NCI-H1105 treated with DMSO at 0.1 percent for 48 hours (cell line): ENCODE data around the gene PPP1R1A.

ENCODE experiments used
- DNase-seq: peaks from one replicate; lab custom pipeline; 2025; lab: John Stamatoyannopoulos, UW

PPP1R1A gene

DNA sequence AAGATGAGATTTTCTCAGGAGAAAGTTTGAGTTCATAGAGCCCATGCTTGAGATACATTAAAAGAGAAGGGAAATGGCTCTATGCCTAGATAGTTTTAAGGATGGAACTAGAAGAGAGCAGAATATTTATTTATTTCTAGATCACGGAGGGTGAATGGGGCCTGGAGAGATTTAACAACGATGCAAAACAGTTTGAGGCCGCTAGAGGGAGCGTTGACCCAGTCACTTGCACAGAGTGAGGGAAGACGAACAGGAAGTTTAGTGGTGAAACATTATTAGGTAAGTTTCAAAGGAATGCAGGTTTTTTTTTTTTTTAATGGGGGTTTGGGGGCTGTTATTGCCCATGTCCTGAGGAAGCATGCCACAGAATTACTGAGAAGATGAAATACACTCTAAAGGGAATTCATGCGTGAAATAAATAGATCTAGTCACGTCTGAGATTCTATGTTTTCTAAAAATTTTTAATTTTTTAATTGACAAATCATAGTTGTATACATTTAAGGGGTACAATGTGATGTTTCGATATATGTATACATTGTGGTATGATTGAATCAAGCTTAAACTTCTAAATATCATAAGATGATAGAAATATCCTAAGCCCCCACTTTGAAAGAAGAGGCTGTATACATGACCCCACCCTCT is 14.8 kb upstream of the PPP1R1A start:
- peak; percentile 10 for DNase-seq

DNA sequence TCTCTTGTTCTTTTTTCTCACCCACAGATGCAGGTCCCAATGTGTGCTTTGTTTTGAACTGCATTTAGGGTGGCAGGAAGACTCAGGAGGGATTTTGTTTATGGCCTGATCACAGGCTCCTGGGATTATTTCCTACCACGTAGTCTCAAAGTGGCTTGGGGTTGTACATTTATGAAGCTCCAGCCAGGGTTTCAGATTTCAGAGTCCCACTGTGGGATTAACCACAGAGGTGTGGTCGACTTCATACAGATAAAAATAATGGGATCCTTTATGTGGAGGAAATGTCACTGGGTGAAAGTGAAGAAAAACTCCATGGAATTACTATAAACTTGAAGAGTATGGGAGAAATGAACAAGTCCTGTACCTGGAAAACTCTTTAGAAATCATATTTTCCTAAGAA is 14.2 kb upstream of the PPP1R1A start:
- DNase-seq = no peak

DNA sequence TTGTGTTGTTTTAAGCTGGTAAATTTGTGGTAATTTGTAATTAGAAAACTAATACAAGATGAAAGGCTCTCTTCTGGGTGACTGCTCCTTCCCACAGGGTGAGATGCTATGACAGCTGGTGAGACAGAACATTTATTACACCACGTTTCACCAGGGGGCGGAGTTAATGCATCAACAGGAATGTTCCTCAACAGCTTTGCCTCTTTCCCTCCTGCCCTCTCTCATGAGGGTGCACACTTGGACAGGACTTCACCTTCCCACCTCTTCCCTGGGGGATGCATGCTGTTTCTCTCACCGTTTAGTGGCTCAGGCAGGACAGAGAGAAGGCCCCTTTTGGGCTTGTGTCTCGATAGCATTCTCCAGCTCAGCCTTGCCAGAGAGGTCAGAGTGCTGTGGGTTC is 13.4 kb upstream of the PPP1R1A start:
- DNase-seq = no peak

DNA sequence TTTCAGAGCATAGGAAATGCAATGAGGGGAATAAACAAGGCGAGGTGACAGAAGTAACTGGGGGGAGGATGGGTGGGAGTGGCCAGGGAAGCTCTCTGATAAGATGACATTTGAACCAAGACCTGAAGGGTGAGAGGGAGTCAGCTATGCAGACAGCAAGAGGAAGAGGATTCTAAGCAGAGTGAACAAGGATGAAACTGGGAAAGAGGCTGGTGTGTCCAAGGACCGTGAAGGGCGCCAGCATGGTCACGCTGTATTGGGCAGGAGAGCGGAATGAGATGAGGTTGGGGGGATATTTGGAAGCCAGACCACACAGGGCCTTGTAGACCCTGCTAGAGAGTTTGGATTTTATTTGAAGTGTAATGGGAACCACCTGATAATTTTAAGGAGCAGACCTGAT is 10.5 kb upstream of the PPP1R1A start:
- no peak for DNase-seq

DNA sequence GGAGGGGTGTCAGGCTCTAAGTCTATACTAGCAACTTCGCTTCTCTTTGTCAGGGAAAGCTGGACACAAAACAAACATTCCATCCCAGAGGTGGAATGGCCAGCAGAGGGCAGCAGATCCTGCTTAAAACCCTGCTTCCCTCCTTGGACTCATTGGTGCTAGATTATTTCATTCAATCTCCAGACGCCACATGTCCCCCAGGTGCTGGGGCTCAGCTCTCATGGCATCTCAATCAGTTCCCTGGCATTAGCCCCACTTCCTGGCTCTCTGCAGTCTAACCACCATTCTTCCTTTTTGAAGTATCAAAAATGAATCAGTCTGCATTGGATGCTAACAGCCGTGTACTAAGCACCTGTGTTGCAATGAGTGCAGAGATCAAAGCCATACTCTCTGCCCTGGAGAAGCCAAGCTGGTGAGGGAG is 8.1 kb upstream of the PPP1R1A start:
- peak; percentile 38 for DNase-seq

DNA sequence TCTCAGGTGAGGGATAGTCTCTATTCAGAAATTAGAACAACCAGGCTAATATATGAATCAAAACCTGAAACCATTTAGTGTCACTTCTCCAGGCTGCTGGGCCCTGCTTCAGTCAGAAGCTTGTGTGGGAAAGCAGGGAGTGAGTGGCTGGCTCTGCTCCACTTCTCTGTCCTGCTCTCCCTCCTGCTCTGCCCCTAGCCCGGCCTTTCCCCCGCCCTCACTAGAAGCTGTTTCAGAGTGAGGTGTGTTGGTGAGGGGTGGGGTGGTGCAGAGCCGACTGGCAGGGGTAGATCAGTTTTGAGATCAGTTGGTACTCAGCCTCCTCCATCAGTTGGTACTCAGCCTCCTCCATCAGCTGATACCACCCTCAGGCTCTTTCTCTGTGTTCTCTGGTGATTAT is 7.0 kb upstream of the PPP1R1A start:
- no peak for DNase-seq

DNA sequence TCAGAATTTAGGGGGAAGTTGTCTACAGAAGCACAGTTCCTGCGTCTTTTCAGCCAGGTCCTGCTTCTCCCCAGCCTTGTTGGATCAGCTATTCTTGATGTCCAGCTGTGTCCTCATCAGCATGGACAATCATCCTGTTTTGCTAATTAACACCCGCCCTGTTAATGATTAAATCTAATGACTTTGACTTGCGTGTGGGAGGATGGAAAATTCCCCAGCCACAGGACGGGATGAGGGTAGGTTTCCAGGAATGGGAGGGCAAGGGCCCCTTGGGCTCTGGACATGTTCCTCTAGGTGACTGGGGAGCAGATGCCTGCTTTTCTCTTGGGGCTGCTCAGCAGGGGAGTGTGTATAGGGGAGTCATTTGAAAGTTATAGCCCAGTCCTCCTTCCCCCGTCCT is 5.3 kb upstream of the PPP1R1A start:
- no peak for DNase-seq

DNA sequence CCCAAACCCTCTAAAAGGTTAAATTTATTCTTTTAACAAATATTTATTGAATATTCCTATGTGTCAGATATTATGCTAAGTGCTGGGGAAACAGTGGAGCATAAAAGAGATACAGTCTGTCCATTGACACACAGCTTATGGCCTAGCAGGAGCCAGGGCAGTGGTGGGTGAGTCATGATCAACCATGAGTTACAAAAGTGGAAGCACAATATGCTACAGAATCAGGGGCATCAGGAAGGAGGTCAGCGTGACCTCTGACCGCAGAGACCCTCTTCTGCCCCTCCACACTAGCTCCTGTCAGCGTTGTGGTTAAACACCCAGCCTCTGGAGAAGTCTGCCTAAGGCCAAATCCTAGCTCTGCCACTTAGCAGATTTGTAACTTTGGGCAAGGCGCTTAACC is 4.7 kb upstream of the PPP1R1A start:
- DNase-seq = no peak

DNA sequence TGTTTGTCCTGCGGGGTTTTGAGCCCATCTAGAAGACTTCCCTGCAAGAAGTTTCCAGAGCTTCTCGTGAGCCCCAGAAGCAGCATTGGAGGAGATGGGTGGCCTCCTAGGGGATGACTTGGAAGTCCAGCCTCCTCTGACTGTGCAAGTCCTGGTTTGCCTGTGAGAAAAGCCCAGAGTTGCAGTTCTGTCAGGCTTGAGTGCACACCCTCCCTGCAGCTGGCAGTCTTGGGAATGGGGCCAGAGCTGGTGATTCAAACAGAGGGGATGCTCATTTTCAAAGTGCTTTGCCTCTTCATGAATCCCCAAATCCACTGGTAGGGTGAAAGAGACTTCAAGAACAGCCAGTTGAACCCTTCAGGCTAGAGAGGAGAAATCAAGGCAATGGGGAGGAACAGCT is 3.9 kb upstream of the PPP1R1A start:
- DNase-seq = peak; percentile 32

GRCh38 chr12:54590978-54591591 is 2.6 kb upstream of the PPP1R1A start:
- no peak for DNase-seq

DNA sequence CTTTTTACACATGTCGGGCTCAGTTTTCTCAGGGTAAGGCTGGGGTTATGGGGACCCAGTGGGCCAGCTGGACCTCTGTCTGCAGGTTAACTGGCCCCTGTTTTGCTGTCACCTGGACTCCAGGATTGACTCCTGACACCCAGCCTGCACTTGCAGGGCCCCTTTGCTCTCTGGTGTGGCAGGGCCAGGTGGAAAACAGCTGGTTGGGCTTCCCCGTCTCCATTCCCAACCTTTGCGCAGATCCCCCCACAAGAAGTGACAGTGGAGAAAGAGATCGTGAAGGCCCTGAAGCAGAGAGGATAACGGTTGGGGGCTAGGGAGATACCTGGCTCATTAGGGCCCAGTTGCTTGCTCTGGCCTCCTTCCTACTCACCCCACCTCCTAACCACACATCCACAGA is 1.5 kb upstream of the PPP1R1A start:
- DNase-seq = no peak

DNA sequence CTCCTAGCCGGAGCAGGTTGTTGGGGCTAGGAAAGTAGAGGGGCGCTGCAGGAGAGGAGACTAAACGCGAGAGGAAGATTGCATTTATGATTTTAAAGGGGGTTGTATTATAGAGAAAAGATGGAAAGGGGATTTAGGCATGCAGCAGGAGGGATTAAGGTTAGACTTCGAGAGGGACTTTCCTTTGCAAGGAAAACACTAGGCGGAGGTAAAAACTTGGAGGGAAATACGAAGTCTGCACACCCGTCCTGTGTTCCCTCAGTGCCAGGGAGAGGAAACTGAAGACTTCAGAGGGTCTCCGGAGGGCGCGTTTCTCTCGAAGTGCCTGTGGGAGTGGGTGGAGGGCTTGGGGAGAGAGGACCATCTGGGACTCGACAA is 420 bp upstream of the PPP1R1A start:
- DNase-seq = no peak

- no peak for DNase-seq
Observed at GRCh38 chr12:54587315-54587873, 1.1 kb downstream of the PPP1R1A start.

DNA sequence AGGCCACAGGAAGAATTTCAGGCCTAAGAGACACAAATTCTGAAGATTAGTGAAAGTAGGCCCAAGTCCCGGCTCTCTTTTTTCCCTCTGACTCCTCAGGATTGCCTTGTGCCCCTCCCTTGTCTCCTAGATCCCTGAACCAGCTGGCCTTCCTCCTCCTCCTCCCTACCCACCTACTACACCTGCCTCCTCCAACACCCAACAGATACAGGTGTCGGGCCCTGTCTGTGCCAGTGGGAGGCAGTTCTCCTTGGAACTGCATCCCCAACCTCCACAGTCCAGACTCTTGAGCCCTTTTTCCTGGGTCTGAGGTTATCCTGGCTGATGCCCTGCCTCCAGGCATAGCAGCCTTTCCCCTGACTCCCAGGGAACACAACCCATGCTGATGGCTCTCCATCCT is 1.8 kb downstream of the PPP1R1A start:
- no peak for DNase-seq

GRCh38 chr12:54585243-54585642 is 3.2 kb downstream of the PPP1R1A start:
- no peak for DNase-seq

DNA sequence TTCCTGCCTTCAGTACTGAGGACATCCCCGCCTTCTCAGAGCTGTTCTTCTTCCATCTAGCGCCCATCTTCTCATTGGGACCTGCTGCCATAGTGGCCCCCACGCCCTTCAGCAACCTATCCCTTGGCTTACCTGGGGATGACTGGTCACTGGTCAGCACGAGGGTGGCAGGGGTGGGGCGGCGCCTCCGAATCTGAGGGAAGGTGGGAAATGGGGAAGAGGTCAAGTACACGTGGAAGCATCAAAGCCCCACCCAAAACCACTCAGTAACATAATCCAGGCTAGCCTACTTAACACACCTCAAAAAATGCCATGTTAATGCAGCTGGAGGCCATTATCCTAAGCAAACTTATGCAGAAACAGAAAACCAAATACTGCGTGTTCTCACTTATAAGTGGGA is 4.3 kb downstream of the PPP1R1A start:
- DNase-seq = no peak

DNA sequence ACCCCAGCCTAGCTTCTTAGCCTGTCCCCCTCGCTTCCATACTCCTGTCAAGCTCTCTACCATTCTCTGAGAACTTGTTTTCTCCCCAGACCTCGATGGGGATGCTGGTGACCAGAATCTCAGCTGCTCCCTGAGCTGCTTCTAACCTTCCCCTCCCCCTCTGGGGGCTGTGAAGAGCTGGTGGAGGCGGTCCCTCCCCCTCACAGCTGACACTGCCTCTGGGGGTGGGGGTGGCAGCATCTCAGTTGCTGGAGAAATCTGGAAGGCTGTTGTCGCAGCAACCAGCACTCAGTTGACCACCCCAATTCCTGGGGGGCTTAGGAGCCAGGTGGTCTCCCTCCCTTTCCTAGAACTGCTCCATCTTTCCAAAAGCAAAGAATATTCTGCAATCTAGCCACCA is 4.7 kb downstream of the PPP1R1A start:
- DNase-seq = no peak

- no peak for DNase-seq
Observed at GRCh38 chr12:54581412-54581811, 7.0 kb downstream of the PPP1R1A start.

DNA sequence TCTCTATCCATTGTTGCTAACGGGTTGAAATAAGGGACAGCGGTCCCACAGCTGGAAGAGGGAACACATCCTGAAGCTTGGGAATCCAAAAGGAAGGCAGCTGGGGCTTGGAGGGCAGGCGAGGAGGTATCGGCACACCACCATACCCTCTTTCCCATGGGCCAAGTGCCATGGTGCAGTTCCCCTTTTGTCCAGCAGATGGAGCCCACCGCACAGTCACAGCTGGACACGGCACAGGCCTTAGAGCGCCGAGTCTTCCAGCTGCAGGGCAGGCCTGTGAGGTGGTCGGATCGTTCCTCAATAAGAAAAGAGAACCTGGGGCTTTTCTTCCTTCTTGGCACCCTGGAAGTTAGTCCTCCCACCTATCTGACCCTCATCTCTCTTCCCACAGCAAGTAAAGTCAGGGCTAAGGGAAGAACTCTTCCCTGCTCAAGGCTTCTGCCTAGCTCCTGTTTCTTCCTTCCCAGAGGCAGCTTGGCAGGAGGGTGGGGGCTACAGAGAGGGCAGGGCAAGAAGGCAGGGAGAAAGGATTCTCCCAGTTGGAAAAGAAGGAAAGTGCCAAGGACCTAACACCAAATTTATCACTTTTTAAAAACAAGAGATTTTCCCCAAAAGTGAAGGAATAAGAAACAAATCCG is 8.6 kb downstream of the PPP1R1A start:
- peak; percentile 35 for DNase-seq

DNA sequence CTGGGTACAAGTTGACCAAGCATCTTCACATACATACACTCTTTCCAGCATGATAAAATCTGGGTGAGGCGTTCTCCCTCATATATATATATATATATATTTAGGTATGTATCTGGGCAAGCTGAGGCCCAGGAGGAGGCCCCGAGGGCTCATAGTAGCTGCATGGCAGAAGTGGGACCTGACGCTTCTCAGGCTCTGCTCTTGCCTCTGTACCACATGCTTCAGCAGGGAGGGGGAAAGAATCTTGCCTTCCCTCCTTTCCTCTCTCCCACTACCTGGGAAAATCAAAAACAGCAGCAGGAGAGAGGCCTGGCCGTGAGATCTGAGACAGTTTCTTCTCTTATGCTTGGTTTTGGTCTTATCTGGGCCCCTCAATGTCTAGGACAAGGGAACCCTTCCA is 9.2 kb downstream of the PPP1R1A start:
- DNase-seq = no peak

DNA sequence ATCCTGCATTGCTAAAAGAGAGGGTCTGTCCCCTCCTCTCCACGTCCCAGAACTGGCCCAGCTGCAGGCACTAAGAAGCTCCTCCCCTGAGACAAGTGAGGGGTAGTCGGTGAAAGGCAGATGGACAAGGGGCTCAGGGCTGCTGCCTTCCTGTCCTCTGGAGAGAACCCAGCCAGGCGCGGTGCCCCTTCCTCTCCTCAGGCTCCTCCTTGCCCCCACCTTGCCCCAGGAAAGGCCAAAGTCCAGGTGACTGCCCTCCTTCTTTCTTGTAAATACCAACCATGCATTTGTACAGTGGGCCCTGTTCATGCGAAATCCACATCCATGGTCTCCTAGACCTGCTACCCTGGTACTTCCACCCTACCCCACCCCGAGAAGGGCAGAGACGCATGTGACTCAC is 9.7 kb downstream of the PPP1R1A start:
- no peak for DNase-seq

DNA sequence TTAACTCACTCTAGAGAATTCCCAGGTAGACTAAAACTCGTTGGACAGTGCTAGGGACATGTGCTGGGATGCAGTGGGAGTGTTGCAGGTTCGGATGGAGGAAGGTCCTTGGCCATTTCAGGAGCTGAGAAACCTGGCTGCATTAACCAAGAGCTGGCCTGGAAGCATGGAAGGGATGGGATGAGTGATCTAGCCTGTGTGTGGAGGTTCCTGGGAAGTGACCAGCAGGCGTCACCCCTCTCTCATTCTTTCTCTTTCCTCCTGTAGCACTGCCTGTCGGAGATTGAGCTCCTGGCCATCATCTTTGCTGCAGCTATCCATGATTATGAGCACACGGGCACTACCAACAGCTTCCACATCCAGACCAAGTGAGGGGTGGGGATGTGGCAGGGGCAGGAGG is 15.6 kb downstream of the PPP1R1A start:
- DNase-seq = no peak
